HG02642 (cell line): ENCODE measurements around the gene THRA.

ENCODE experiments used
- ATAC-seq: cut with Tn5 transposase; IDR thresholded peaks from one replicate; pipeline ENCODE4 v1.9.1; 2021; ENCODE audit warnings: mild to moderate bottlenecking; ENCODE audit not compliant: unreplicated experiment, poor library complexity

Gene THRA

GRCh38 chr17:40075201-40075941, 12.6 kb downstream of the THRA start:
- no peak for ATAC-seq

DNA sequence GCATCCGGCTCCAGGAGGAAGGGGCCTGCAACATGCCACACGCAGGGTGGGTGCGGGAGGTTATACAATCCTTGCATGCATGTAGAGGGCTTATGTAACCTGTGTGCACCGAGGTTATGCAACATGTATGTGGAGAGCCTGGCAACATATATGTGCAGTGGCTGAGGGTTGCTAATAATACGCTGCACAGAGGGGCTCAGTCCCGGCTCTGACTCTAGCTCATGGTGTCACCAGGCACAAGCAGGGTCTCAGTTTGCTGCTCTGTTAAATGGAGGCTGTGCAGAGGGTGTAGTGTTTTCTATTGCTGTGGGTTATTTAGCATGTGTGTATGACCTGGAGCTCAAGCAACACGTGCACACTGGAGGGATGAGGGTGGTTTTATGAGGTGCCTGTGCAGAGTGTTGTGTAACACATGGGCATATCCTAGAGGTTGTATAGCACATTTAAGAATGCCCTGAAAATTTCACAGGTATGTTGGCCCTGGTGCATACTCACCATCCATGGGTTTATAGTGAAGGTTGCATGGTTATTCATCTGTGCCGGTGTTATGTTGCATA, 13.3 kb downstream of the THRA start:
- ATAC-seq = no peak

- ATAC-seq = no peak
Observed at GRCh38 chr17:40076591-40076990, 13.8 kb downstream of the THRA start.

DNA sequence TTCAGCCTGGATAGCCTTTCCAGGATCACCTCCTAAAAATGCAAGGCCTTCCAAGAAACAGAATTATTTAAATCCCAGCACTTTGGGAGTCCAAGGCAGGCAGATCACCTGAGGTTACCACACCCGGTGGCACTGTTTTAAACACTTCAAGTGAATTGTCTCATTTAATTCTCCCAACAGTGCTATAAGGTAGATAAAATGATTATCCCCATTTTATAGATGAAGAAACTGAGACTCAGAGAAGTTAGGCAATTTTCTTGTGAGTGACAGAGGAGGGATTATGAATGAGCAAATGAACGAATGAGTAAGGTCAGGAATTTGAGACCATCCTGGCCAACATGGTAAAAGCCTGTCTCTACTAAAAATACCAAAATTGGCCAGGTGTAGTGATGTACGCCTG, 16.8 kb downstream of the THRA start:
- ATAC-seq = no peak

DNA sequence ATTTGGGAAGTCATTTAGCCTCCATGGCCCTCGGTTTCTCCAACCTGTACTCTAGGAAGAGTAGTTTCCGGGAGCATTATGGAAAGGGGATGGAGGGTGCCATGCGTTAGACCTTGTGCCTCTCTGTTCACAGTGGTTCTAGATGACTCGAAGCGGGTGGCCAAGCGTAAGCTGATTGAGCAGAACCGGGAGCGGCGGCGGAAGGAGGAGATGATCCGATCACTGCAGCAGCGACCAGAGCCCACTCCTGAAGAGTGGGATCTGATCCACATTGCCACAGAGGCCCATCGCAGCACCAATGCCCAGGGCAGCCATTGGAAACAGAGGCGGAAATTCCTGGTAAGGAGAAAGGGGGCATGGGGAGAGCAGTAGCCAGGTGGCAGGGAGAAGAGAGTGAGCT, 21.7 kb downstream of the THRA start:
- no peak for ATAC-seq

- no peak for ATAC-seq
Observed at GRCh38 chr17:40086150-40087044, 23.6 kb downstream of the THRA start.

DNA sequence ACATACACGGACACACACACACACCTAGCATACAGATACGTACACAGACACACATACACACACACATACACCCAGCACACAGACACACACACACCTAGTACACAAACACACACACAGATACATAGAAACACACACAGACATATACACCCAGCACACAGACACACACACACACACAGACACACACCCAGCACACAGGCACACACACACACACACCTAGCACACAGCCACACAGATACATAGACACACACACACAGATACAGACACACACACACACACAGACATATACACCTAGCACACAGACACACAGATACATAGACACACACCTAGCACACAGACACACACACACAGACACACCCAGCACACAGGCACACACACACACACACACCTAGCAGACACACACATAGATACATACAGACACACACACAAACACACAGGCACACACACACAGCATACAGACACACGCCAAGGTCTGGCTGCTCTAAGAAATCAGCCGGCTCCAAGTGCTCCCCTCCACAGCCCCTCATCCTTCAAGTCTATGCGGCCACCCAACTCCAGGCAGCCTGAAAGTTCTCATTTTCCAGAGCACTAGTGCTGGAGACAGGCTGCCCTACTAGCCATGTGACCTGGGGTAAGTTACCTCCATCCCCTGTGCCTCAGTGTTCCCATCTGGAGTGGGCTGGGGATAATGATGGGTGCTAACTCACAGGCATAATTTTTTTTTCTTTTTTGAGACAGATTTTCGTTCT, 24.5 kb downstream of the THRA start:
- ATAC-seq = no peak

DNA sequence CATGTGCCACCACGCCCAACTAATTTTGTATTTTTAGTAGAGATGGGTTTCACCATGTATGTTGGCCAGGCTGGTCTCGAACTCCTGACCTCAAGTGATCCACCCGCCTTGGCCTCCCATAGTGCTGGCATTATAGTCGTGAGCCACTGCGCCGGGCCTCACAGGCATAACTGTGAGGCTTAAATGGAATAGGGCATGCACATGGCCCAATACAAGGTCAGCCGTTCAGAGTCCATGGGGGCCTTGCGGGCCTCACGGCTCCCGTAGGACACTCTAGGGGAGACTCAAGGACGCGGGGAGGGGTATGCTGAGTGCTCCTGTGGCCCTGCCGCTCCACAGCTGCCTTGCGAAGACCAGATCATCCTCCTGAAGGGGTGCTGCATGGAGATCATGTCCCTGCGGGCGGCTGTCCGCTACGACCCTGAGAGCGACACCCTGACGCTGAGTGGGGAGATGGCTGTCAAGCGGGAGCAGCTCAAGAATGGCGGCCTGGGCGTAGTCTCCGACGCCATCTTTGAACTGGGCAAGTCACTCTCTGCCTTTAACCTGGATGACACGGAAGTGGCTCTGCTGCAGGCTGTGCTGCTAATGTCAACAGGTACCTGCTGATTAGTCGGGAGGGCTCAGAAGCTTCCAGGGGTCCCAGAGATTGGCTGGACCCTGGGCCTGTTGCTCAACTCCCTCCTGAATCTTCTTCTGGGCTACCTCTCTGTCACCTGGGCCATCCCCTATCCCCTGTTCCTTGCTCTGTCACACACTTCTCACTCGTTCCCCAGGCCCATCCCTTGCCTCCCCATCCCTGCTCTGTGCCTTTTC, 25.3 kb downstream of the THRA start:
- no peak for ATAC-seq

DNA sequence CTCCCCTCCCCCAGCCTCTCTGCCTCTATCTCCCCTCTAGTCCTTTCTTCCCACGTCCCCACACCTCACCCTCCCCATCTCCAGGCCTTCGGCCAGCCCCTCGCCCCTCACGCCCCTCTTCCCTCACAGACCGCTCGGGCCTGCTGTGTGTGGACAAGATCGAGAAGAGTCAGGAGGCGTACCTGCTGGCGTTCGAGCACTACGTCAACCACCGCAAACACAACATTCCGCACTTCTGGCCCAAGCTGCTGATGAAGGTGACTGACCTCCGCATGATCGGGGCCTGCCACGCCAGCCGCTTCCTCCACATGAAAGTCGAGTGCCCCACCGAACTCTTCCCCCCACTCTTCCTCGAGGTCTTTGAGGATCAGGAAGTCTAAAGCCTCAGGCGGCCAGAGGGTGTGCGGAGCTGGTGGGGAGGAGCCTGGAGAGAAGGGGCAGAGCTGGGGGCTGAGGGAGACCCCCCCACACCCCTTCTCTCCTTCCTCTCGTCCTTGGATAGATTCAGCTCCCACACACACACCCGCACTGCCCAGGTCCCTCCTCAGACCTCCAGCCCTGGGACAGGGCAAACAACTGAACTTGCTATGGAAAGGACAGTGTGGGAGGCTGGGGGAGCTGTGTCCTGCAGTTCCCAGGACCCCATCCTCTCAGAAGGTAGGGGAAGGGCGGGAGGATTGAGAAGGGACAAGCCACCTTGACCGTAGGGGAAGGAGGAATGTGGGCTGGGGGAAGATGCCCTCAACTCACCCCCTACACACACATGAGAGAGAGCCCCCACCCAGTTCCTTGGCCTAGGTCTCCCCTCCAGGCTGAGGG, 26.5 kb downstream of the THRA start:
- ATAC-seq = no peak

GRCh38 chr17:40090237-40091119, 27.7 kb downstream of the THRA start:
- ATAC-seq = no peak

DNA sequence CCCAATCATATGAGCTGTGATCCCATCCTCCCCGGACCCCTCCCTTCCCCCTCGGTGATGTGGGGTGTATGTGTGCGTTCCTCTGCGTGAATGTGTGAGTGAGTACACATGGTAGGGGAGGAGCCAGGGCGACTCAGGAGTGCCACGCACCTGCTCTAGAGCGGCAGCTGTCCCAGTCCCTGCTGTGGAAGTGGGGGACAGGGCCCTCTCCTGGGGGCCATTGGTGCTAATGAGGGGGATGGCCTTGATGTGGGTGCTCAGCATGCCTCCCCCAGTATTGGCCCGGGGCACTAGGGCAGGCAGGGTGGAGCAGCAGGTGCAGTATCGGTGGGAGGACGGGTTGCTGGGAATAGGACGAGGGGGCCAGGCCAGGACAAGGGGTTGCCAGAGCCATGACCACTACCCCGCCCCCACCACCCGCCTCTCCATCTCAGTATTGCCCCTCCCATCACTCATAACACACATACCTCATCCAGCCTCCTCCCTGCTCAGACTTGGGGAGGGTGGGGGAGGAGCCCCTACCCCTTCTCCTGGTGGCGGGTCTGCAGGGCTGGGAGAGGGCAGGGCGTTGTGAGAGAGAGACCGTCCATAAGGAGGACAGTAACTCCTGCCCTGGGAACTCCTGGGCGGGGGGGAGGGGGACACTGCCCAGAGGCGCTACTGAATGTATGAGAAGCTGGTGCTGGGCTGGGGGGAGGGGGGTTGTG, 29.1 kb downstream of the THRA start:
- ATAC-seq = no peak

- ATAC-seq = no peak
Observed at GRCh38 chr17:40092581-40092980, 29.8 kb downstream of the THRA start.

GRCh38 chr17:40093005-40093579, 30.3 kb downstream of the THRA start:
- ATAC-seq = no peak

- no peak for ATAC-seq
Observed at GRCh38 chr17:40093580-40094201, 30.9 kb downstream of the THRA start.

- no peak for ATAC-seq
Observed at GRCh38 chr17:40094874-40095273, 32.1 kb downstream of the THRA start.

- ATAC-seq = no peak
Observed at GRCh38 chr17:40095351-40095943, 32.7 kb downstream of the THRA start.
